ENCODE measurements around the gene ACOT9. TPM values are rescaled to one million over a fixed set of nuclear protein-coding genes. Genes with fewer than 3 reads are reported as not detected.
"Not testable (repeated sequence)": the region's sequence is repeated elsewhere in the genome, so short reads cannot be mapped to it uniquely, and the experiment has no call there.

Gene ACOT9
- total RNA-seq, 4 donors from 2014 or later: 11.1 to 29.7 (median 19.3) TPM

DNA sequence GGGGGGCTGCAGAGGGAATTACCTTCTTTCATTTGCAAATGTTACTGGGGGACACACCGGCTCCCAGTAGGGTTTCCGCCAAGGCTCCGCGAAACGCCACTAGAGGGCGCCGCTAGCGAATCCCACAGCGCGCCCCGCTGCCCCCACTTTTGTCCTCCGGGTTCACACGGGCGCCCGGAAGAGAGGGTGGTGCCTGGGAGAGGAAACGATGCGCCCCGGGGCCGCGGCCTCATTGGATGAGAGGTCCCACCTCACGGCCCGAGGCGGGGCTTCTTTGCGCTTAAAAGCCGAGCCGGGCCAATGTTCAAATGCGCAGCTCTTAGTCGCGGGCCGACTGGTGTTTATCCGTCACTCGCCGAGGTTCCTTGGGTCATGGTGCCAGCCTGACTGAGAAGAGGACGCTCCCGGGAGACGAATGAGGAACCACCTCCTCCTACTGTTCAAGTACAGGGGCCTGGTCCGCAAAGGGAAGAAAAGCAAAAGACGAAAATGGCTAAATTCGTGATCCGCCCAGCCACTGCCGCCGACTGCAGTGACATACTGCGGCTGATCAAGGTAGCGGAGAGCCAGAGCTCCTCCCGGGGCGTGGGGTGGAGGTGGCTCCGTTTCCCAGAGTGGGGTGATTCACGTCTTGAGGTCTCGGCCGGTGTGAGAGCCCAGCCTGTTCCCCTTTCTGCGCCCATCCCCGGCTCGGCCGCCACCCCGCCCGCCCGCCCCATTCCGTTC lies 40.0 kb upstream of the ACOT9 start, which contains the start of gene SAT1:
SAT1 (plus strand) TSS at position 311 of the 726 bp plus-strand sequence; CDS start at position 490, 179 bp downstream.
- peak; percentile 92 to 98 for DNase-seq (ENCODE audit: low spot score in 2 of 2)
- 0 to 36% methylated on average over 20 to 57 of the region's 58 CpGs for WGBS, 2 donors
- peak in 1 of 2 donors; percentile 82 for TF ChIP-seq POLR2A (IDR thresholded peaks at IDR 0.05)
- TF ChIP-seq, protein P1, sequence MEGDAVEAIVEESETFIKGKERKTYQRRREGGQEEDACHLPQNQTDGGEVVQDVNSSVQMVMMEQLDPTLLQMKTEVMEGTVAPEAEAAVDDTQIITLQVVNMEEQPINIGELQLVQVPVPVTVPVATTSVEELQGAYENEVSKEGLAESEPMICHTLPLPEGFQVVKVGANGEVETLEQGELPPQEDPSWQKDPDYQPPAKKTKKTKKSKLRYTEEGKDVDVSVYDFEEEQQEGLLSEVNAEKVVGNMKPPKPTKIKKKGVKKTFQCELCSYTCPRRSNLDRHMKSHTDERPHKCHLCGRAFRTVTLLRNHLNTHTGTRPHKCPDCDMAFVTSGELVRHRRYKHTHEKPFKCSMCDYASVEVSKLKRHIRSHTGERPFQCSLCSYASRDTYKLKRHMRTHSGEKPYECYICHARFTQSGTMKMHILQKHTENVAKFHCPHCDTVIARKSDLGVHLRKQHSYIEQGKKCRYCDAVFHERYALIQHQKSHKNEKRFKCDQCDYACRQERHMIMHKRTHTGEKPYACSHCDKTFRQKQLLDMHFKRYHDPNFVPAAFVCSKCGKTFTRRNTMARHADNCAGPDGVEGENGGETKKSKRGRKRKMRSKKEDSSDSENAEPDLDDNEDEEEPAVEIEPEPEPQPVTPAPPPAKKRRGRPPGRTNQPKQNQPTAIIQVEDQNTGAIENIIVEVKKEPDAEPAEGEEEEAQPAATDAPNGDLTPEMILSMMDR (IDR thresholded peaks at IDR 0.05): no peak
- intact Hi-C loops (cut with DNase I; ENCODE audit: low total_unique reads): no loop called here
- peak within 1 kb of the TSS; percentile 43 for H3K4me3 ChIP-seq (ENCODE audit: low read depth, poor library complexity, severe bottlenecking)

DNA sequence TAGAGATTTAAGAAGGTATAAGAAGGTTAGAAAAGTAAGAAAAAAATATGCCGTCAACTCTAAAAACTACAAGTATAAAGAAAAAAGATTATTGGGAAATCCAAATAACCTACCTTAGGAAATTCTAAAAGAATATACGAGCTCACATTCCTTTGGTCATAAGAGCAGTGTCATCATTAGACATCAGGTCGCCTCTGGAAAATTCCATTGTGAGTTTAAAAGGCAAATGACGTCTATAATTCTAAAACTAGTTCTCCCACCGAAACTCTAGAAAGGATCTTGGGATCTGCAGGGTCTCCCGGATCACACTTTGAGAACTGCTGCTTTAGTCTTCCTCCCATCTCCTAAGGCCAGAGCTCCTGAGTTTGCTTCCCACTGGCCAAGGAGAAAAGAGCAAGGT lies 39.4 kb upstream of the ACOT9 start:
- intact Hi-C loops (cut with DNase I; ENCODE audit: low total_unique reads): no loop called here
- TF ChIP-seq, protein P1 (IDR thresholded peaks at IDR 0.05): no peak
- no peak for TF ChIP-seq POLR2A (IDR thresholded peaks at IDR 0.05)
- DNase-seq (ENCODE audit: low spot score in 2 of 2): no peak
- no peak overlapping the region for H3K4me3 ChIP-seq (ENCODE audit: low read depth, poor library complexity, severe bottlenecking)
- 48 to 50% methylated on average over 6 of the region's 6 CpGs for WGBS, 2 donors

DNA sequence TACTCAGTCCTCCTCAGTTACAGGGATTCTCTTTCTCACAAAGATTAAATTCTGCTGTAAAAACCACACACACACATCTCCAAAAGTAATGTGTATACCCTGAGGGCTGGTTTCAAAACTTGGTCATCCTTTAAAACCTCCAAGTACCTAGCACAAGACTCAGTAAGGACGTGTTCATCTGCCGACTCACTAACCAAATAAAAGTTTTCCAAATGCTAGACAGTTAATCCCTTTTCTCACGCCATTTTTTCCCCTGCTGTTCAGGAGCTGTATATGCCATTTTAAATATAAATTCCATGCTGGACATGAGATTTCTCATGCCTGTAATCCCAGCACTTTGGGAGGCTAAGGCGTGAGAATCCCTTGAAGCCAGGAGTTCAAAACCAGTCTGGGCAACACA lies 35.9 kb upstream of the ACOT9 start:
- DNase-seq (ENCODE audit: low spot score in 2 of 2): no peak
- no peak overlapping the region for H3K4me3 ChIP-seq (ENCODE audit: low read depth, poor library complexity, severe bottlenecking)
- WGBS, 2 donors: 79 to 83% methylated on average over 4 of the region's 4 CpGs
- TF ChIP-seq POLR2A (IDR thresholded peaks at IDR 0.05): no peak
- intact Hi-C loops (cut with DNase I; ENCODE audit: low total_unique reads): loop anchor here (10.0 kb wide), 1 partner anchor 126 kb away; the partner anchor contains the start of genes APOO and CXorf58

DNA sequence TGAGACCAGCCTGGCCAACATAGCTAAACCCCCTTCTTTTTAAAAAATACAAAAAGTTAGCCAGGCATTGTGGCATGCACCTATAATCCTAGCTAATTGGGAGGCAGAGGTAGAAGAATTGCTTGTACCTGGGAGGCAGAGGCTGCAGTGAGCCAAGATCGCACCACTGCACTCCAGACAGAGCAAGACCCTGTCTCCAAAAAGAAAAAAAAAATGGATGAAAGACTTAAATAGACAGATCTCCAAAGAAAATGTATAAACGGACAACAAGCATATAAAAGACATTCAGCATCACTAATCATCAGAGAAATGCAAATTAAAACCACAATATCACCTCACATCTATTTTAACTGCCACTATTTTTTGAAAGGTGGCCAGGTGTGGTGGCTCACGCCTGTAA lies 33.3 kb upstream of the ACOT9 start:
- TF ChIP-seq, protein P1 (IDR thresholded peaks at IDR 0.05): no peak
- TF ChIP-seq POLR2A (IDR thresholded peaks at IDR 0.05): no peak
- intact Hi-C loops (cut with DNase I; ENCODE audit: low total_unique reads): loop anchor here (10.0 kb wide), 1 partner anchor 128 kb away; the partner anchor contains the start of genes APOO and CXorf58
- 87 to 89% methylated on average over 3 of the region's 3 CpGs for WGBS, 2 donors
- DNase-seq (ENCODE audit: low spot score in 2 of 2): no peak
- H3K4me3 ChIP-seq (ENCODE audit: low read depth, poor library complexity, severe bottlenecking): no peak overlapping the region

DNA sequence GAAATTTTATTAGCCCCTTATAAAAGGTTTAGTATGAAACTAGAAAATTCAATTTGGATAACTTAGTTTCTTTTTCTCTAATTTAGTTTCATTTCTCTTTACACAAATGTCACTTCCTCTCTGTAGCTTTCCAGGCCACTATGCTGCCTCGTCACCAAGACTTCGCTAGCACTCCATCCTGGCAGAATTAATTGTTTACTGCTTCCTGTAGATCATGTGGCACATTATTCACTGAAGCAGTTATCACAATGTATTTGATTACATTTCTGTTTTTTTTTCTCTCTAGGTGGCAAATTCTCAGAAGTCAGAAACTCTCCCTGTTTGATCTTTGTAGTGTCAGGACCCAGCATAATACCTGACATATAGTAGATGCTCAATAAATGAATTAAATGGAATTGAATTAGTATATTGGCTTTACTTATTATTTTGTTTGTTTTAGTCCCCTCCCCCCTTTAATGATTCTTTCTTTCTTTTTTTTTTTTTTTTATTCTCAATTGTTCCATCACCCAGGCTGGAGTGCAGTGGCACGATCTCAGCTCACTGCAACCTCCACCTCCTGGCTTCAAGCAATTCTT lies 30.6 kb upstream of the ACOT9 start:
- no peak for DNase-seq (ENCODE audit: low spot score in 2 of 2)
- WGBS, 2 donors: 61 to 68% methylated on average over 3 of the region's 3 CpGs
- TF ChIP-seq, protein P1 (IDR thresholded peaks at IDR 0.05): no peak
- no peak for TF ChIP-seq POLR2A (IDR thresholded peaks at IDR 0.05)
- intact Hi-C loops (cut with DNase I; ENCODE audit: low total_unique reads): loop anchor here (10.0 kb wide), 1 partner anchor 131 kb away; the partner anchor contains the start of genes APOO and CXorf58
- no peak overlapping the region for H3K4me3 ChIP-seq (ENCODE audit: low read depth, poor library complexity, severe bottlenecking)

DNA sequence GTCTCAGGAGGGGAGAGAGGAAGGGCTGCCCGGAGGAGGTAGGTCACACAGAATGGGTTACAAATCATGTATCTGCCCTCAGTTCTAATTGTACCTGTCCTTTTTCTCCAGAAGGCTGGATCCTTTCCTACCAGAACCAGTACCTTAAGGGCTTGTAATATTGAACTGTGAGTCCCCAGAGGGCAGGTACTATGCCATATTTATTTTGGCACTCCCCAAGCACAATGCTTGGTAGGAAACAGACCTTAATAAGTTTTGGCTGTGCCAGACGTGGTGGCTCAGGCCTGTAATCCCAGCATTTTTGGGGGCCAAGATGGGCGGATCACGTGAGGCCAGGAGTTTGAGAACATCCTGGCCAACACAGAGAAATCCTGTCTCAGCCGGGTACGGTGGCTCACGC lies 28.0 kb upstream of the ACOT9 start:
- whole genome bisulfite sequencing, 2 donors: 76 to 100% methylated on average over 3 to 7 of the region's 7 CpGs
- not testable (repeated sequence) for DNase-seq (ENCODE audit: low spot score in 2 of 2); H3K4me3 ChIP-seq (ENCODE audit: low read depth, poor library complexity, severe bottlenecking)
- intact Hi-C loops (cut with DNase I; ENCODE audit: low total_unique reads): loop anchor here (10.0 kb wide), 1 partner anchor 134 kb away; the partner anchor contains the start of genes APOO and CXorf58

Measured in lower leg skin (tissue), 4 donors.